ENCODE measurements around the gene SH2D5. TPM values are rescaled to one million over a fixed set of nuclear protein-coding genes. Genes with fewer than 3 reads are reported as not detected.

The SH2D5 gene
- polyA plus RNA-seq, 3 donors, result not detected

DNA sequence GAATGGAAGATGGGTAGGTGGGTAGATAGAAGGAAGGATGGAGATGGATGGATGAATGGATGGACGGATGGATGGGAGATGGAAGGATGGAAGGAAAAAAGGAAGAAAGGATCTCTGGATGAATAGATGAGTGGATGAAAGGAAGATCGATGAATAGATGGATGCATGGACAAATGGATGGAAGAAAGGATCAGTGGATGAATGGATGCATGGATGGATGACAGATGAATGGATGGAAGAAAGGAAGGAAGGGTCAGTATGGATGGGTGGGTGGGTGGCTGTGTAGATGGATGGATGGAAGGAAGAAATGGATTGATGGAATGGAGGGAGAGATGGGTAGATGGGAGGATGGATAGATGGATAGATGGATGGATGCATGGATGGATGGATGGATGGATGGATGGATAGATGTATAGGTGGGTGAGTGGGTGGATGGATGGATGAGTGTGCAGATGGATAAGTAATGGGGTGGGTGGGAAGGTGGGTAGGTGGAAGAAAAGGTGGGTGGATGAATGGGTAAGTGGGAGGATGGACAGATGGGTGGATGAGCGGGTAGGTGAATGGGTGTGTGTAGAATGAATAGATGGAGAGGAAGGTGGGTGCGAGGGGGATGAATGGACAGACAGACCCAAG lies 29.3 kb downstream of the SH2D5 start:
- Histone ChIP-seq H3K27me3 (ENCODE audit: control insufficient read depth in 2 of 2, insufficient read depth in 2 of 2, low read length in 2 of 2) (no peaks in the 10 kb centered on the region), H3K27ac (ENCODE audit: low read depth in 1 of 2, low read length in 2 of 2) (no peak overlapping the region), H3K4me1 (ENCODE audit: control insufficient read depth in 1 of 2, insufficient read depth in 2 of 2, low read length in 2 of 2) (no peaks in the 10 kb centered on the region), H3K4me3 (replicated peaks in 1 of 3; ENCODE audit: low read depth in 2 of 3, low read length in 3 of 3) (no peak overlapping the region), H3K79me2 (ENCODE audit: insufficient read depth, low read length) (no peaks in the 10 kb centered on the region), H3K36me3 (replicated peaks in 1 of 2; ENCODE audit: control insufficient read depth in 1 of 2, insufficient read depth in 2 of 2, low read length in 2 of 2) (no peaks in the 10 kb centered on the region), H3K9me3 (replicated peaks in 1 of 2; ENCODE audit: control insufficient read depth in 1 of 2, insufficient read depth in 1 of 2, low read length in 2 of 2) (no peaks in the 10 kb centered on the region), H2AFZ (ENCODE audit: insufficient read depth, low read depth, low read length, poor library complexity, severe bottlenecking) (no peak overlapping the region), H3K9ac (ENCODE audit: insufficient read depth, low read length, poor library complexity, severe bottlenecking) (no peak overlapping the region), H3K4me2 (replicated peaks; ENCODE audit: extremely low read depth, low read length, poor library complexity, severe bottlenecking) (no peak overlapping the region), H4K20me1 (ENCODE audit: insufficient read depth, low read length) (no peaks in the 10 kb centered on the region)
- intact Hi-C loops (cut with micrococcal nuclease), result no loop called here
- H3K9me3 Mint-ChIP-seq, result peaks cover 0 to 2% (median 0%) of the 10 kb centered on the region in 7 donors
- H3K27me3 Mint-ChIP-seq (ENCODE audit: low read depth in 3 of 3), result peaks cover 5 to 11% (median 8%) of the 10 kb centered on the region in 3 donors
- no peak overlapping the region for H3K27ac Mint-ChIP-seq
- TF ChIP-seq, protein P1, sequence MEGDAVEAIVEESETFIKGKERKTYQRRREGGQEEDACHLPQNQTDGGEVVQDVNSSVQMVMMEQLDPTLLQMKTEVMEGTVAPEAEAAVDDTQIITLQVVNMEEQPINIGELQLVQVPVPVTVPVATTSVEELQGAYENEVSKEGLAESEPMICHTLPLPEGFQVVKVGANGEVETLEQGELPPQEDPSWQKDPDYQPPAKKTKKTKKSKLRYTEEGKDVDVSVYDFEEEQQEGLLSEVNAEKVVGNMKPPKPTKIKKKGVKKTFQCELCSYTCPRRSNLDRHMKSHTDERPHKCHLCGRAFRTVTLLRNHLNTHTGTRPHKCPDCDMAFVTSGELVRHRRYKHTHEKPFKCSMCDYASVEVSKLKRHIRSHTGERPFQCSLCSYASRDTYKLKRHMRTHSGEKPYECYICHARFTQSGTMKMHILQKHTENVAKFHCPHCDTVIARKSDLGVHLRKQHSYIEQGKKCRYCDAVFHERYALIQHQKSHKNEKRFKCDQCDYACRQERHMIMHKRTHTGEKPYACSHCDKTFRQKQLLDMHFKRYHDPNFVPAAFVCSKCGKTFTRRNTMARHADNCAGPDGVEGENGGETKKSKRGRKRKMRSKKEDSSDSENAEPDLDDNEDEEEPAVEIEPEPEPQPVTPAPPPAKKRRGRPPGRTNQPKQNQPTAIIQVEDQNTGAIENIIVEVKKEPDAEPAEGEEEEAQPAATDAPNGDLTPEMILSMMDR (IDR thresholded peaks at IDR 0.05), result no peak
- H3K4me1 Mint-ChIP-seq, result no peaks in the 10 kb centered on the region
- H3K4me3 Mint-ChIP-seq, result no peak overlapping the region
- 97% methylated on average over 4 of the region's 4 CpGs for WGBS (ENCODE audit: insufficient coverage)
- no peaks in the 10 kb centered on the region for H3K36me3 Mint-ChIP-seq
- DNase-seq, result no peak

DNA sequence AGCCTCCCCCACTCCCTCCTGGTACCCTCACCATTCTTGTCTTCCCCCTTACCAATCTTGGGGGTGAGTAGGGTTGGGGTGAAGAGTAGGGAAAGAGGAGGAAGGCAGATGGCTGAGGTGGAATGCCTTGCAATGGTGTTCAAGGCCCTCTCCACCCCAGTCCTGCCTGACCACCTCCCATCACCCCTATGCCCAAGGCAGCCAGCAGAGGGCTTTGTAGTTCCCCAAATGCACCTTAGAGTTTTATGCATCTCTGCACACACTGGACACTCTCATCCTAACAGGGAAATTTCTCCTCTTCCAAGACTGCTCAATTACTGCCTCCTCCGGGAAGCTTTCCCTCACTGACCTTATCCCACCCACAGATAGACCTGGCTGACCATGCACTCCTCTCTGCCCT lies 30.1 kb downstream of the SH2D5 start:
- Mint-ChIP-seq H3K9me3 (no peaks in the 10 kb centered on the region), H3K27ac (no peak overlapping the region)
- TF ChIP-seq, protein P1 (IDR thresholded peaks at IDR 0.05), result peak; percentile 29

More for the DNA sequence above, 30.1 kb downstream of the SH2D5 start:
- Histone ChIP-seq H3K79me2 (ENCODE audit: insufficient read depth, low read length) (no peaks in the 10 kb centered on the region), H3K27me3 (ENCODE audit: control insufficient read depth in 2 of 2, insufficient read depth in 2 of 2, low read length in 2 of 2) (no peaks in the 10 kb centered on the region), H3K9ac (ENCODE audit: insufficient read depth, low read length, poor library complexity, severe bottlenecking) (no peak overlapping the region), H3K4me1 (ENCODE audit: control insufficient read depth in 1 of 2, insufficient read depth in 2 of 2, low read length in 2 of 2) (no peaks in the 10 kb centered on the region), H3K36me3 (replicated peaks in 1 of 2; ENCODE audit: control insufficient read depth in 1 of 2, insufficient read depth in 2 of 2, low read length in 2 of 2) (no peaks in the 10 kb centered on the region), H3K27ac (ENCODE audit: low read depth in 1 of 2, low read length in 2 of 2) (no peak overlapping the region), H4K20me1 (ENCODE audit: insufficient read depth, low read length) (no peaks in the 10 kb centered on the region), H3K4me2 (replicated peaks; ENCODE audit: extremely low read depth, low read length, poor library complexity, severe bottlenecking) (no peak overlapping the region), H3K9me3 (replicated peaks in 1 of 2; ENCODE audit: control insufficient read depth in 1 of 2, insufficient read depth in 1 of 2, low read length in 2 of 2) (no peaks in the 10 kb centered on the region), H2AFZ (ENCODE audit: insufficient read depth, low read depth, low read length, poor library complexity, severe bottlenecking) (no peak overlapping the region), H3K4me3 (replicated peaks in 1 of 3; ENCODE audit: low read depth in 2 of 3, low read length in 3 of 3) (no peak overlapping the region)
- WGBS (ENCODE audit: insufficient coverage), result 91% methylated on average over 1 of the region's 1 CpG
- Mint-ChIP-seq H3K36me3 (no peaks in the 10 kb centered on the region), H3K4me3 (no peak overlapping the region), H3K4me1 (no peaks in the 10 kb centered on the region), H3K27me3 (ENCODE audit: low read depth in 3 of 3) (peaks cover 5 to 10% (median 6%) of the 10 kb centered on the region in 3 donors)
- DNase-seq, result no peak
- intact Hi-C loops (cut with micrococcal nuclease), result no loop called here

All from CD14-positive monocyte (primary cell).